WI38 (cell line): ENCODE results near the gene GSE1.

Experiments used
- H3K4me3 ChIP-seq: 2 replicates; pipeline ENCODE4 v1.5.1; 2011; ENCODE audit warnings: low read depth, mild to moderate bottlenecking, control low read depth, low read length
- TF ChIP-seq, protein P1 (sequence below): IDR thresholded peaks from 2 replicates; pipeline ENCODE4 v1.5.1; 2012; ENCODE audit warnings: low read depth, mild to moderate bottlenecking, control low read depth, low read length

GSE1 gene

DNA sequence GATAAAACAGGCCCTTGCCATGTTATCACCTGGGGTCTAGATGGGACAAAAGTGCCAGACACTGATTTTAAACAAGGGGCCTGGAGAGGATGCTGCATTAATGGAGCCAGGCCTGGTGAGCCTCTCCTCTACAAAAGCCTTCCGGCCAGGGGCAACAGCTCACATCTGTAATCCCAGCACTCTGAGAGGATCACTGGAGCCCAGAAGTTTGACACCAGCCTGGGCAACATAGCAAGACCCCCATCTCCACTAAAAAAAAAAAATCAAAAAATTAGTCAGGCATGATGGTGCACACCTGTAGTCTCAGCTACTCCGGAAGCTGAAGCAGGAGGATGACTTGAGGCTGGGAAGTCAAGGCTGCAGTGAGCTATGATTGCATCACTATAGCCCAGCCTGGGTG, 72.1 kb downstream of the GSE1 start:
- TF ChIP-seq, protein P1, sequence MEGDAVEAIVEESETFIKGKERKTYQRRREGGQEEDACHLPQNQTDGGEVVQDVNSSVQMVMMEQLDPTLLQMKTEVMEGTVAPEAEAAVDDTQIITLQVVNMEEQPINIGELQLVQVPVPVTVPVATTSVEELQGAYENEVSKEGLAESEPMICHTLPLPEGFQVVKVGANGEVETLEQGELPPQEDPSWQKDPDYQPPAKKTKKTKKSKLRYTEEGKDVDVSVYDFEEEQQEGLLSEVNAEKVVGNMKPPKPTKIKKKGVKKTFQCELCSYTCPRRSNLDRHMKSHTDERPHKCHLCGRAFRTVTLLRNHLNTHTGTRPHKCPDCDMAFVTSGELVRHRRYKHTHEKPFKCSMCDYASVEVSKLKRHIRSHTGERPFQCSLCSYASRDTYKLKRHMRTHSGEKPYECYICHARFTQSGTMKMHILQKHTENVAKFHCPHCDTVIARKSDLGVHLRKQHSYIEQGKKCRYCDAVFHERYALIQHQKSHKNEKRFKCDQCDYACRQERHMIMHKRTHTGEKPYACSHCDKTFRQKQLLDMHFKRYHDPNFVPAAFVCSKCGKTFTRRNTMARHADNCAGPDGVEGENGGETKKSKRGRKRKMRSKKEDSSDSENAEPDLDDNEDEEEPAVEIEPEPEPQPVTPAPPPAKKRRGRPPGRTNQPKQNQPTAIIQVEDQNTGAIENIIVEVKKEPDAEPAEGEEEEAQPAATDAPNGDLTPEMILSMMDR = no peak
- no peak overlapping the region for H3K4me3 ChIP-seq

DNA sequence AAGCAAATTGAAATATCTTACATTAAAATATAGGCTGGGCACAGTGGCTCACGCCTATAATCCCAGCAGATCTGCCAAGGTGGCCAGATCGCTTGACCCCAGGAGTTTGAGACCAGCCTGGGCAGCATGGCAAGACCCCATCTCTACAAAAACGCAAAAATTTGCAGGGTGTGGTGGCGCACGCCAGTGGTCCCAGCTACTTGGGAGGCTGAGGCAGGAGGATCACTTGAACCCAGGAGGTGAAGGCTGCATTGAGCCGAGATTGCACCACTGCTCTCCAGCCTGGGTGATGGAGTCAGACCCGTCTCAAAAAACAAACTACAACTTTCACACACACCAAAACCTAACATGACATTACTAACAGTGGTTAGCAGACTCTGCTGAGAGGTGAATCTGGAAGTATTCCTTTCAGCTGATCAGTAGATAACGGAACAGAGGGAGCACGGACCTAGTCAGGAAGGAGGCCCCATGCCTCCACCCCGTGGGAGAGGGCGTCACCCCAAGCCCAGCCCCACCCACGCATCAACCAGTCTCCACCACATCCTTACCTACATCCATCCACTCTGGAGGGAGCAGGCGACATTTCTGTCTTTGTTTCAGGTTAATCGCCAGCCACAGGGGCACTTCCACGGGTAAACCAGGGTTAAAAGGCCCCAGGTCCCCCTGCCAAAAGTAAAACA, 73.9 kb downstream of the GSE1 start:
- TF ChIP-seq, protein P1 = no peak
- no peak overlapping the region for H3K4me3 ChIP-seq

DNA sequence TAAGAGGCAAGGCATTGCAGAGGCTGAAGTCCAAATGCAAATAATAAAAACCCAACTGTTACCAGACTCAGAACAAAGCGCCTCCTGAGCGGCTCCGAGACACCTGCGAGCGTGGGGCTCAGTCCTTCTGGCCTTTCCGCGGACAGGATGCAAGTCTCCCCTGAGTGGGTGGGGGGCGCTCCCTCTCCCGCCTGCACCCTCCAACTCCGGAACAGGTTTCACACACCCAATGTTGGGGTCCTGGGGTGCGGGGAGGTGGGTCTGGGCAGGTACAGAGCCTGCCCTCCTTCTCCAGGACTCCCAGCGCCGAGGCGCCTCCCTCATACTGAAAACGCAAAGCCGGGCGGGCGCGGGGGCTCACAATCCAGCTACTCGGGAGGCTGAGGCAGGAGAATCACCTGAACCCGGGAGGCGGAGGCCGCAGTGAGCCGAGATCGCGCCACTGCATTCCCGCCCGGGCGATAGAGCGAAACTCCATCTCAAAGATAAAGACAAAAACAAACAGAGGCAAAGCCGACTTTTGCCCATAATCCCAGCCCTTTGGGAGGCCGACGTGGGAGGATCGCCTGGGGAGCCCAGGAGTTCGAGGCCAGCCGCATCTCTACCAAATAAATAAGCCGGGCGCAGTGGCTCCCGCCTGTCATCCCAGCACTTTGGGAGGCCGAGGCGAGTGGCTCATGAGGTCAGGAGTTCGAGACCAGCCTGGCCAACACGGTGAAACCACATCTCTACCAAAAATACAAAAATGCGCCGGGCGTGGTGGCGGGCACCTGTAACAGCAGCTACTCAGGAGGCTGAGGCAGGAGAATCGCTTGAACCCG, 74.7 kb downstream of the GSE1 start:
- H3K4me3 ChIP-seq = peak overlapping the region; percentile 77
- TF ChIP-seq, protein P1 = no peak

DNA sequence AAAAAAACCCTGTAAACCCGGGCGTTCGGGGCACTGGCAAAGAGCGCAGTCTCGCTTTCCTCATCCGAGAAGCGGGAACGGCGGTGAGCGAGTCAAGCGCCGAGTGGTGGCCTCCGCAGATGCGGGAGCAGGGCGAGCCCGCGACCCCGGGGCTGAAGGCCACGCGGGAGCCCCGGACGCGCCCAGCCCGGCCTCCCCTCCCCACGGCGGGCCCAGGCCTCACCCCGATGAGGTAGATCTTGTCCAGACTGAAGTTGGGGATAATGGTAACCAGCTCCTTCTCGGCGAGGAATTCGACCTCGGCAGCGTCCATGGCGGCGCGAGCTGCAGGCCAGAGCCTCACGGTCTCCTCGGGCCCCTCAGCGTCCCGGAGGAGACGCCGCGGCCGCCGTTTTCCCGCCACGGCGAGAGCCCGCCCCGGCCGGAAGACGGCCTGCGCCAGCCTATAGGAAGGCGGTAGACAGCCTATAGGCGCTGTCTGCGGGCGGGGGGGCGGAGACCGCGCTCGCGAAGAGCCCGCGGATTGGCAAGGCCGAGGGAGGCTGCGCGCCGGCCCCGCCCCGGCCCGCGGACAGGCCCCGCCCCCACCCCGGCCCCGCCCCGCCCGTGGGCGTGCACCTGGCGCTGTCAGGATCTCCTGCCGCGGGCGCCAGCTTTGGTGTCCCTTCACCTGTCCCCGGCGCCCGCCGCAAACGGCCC, 75.6 kb downstream of the GSE1 start, which contains the start of gene GINS2:
TSS of gene GINS2 (minus strand) at position 369 of the 699 bp plus-strand sequence. CDS start at position 313, 56 bp downstream.
- peak within 1 kb of the TSS; percentile 77 for H3K4me3 ChIP-seq
- TF ChIP-seq, protein P1 = no peak

DNA sequence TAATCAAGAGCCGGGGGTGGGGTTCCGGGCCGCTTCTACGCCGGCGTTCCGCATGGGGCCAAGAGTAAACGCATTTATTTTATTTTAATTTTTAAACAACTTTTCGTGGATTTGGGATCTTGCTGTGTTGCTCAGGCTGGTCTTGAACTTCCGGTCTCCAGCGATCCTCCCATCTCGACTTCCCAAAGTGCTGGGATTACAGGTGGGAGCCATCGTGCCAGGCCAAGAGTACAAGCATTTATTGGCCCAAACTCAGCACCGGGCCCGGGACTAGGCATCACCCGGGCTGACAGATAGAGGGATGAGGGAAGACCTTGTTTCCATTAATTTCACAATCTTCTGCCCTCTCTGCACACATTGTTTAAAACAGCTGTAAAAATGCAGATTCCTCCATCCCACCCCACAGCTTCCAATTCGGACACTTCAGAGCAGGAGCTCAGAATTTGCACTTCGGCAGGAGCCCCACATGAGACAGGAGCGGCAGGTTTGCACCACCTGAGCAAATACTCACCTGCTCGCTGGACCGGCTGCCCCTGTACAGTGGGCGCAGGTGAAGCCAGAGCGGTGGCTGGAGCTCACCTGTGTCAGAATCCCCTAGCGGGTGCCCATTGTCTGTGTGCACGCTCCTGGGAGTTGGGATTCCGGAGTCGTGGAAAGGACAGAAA, 76.3 kb downstream of the GSE1 start:
- TF ChIP-seq, protein P1 = no peak
- peak overlapping the region; percentile 58 for H3K4me3 ChIP-seq

DNA sequence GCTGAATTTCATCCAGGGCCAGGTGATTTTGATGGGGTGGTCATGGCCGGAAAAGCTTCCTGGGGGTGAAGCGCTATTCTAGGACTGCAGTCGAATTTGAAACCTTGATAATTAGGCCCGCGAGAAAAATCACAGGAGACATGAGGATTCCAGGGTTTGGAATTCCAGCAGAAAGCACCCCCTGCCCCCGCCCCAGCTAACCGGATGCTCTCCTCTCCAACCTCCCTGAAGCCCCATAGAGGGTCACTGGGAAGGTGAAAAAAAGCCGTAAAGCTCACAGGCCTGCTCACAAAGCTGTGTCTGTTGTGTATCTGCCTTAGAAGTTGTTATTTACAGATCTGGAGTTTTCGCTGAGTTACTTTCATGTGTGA, 76.8 kb downstream of the GSE1 start:
- TF ChIP-seq, protein P1 = no peak
- no peak overlapping the region for H3K4me3 ChIP-seq
